ENCODE data around the gene PIN1.
A peak's percentile ranks its signal among the peaks of the same experiment; 100 is the strongest.
"Not testable (repeated sequence)": the region's sequence is repeated elsewhere in the genome, so short reads cannot be mapped to it uniquely, and the experiment has no call there.

Gene PIN1

DNA sequence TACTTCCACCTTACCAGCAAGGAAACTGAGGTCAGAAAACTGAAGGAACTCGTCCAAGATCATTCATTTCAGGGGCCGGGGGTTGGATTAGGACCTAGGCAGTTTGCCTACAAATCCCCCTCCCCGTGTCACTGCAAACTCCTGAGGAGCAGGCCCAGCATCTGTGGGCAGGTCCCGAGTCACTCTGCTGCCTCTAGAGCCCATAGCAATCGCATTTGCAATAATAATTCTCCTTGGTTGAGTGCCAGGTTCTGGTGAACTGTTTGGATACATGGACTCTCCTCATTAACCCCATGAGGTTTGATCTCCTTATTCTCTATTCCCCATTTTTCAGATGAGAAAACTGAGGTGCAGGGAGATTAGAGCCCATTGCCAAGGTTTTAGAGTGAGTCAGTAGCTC lies 903 bp downstream of the PIN1 start:
- H3K4me3 ChIP-seq (replicated peaks; ENCODE audit: low read depth, low read length), result peak overlapping the region; percentile 78
- DNase-seq (ENCODE audit: low read depth), result peak; percentile 44
- TF ChIP-seq, protein P1, sequence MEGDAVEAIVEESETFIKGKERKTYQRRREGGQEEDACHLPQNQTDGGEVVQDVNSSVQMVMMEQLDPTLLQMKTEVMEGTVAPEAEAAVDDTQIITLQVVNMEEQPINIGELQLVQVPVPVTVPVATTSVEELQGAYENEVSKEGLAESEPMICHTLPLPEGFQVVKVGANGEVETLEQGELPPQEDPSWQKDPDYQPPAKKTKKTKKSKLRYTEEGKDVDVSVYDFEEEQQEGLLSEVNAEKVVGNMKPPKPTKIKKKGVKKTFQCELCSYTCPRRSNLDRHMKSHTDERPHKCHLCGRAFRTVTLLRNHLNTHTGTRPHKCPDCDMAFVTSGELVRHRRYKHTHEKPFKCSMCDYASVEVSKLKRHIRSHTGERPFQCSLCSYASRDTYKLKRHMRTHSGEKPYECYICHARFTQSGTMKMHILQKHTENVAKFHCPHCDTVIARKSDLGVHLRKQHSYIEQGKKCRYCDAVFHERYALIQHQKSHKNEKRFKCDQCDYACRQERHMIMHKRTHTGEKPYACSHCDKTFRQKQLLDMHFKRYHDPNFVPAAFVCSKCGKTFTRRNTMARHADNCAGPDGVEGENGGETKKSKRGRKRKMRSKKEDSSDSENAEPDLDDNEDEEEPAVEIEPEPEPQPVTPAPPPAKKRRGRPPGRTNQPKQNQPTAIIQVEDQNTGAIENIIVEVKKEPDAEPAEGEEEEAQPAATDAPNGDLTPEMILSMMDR (IDR thresholded peaks at IDR 0.05; ENCODE audit: low read length, missing control alignments), result no peak

DNA sequence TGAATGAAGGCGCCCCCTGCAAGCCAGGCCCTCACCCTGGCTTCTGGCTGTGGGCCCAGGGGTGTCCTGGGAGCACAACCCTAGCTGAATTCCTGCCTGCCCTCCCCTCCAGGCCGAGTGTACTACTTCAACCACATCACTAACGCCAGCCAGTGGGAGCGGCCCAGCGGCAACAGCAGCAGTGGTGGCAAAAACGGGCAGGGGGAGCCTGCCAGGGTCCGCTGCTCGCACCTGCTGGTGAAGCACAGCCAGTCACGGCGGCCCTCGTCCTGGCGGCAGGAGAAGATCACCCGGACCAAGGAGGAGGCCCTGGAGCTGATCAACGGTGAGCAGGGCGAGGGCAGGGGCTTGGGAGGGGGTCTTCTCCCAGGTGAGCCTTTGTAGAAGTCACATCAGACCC lies 3.2 kb downstream of the PIN1 start:
- TF ChIP-seq, protein P1 (IDR thresholded peaks at IDR 0.05; ENCODE audit: low read length, missing control alignments), result no peak
- no peak for DNase-seq (ENCODE audit: low read depth)
- H3K4me3 ChIP-seq (replicated peaks; ENCODE audit: low read depth, low read length), result no peak overlapping the region

DNA sequence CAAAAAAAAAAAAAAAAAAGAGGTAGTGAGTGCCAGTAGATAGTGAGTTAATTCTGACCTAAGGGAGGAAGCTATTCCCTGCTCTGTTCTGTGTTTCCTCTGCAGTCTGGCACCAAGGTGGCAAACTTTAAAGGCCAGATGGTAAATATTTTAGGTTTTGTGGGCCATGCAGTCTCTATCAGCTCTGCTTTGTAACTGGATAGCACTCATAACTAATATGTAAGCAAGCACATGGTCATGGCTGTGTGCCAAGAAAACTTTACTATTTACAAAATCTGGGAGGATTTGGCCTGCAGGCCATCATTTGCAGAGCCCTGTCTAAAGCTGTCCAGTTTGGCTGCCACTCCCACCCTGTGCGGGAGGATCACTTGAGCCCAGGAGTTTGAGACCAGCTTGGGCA lies 4.3 kb downstream of the PIN1 start:
- no peak overlapping the region for H3K4me3 ChIP-seq (replicated peaks; ENCODE audit: low read depth, low read length)
- peak; percentile 27 for DNase-seq (ENCODE audit: low read depth)
- TF ChIP-seq, protein P1 (IDR thresholded peaks at IDR 0.05; ENCODE audit: low read length, missing control alignments), result no peak

DNA sequence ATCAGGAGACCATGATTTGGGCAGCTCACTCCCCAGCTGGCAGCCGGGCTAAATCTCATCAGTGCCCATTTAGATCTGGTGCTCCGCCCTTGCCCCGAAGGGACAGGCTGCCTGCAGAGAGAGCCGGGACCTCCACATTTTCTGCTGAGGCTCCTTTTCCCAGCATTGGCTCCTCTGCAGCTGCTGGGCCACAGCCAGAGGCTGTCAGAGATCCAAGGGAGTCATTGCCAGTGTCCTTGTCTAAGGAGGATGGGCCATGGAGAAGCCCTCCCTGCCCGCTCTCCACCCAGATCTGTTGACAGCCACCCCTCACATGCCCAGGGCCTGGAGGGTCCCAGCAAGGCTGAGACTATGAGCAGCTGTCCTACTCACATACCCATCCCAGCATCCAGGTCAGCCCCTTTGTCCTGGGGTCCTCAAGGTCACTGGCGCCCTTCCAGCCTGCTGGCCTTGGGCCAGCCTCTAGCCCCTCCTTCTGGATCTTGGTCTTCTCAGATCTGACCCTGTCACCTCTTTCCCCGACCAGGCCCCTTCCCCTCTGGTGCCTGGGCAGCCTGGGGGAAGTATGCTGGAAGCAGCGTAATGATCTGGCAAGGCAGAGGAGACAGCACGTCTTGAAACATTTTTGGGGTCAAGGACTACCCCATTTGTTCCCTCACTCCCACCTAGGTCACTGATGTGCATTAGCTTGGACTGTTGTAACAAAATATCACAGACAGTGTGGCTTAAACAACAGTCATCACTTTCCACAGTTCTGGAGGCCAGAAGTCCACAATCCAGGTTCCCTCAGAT lies 7.9 kb downstream of the PIN1 start:
- H3K4me3 ChIP-seq (replicated peaks; ENCODE audit: low read depth, low read length), result no peak overlapping the region
- TF ChIP-seq, protein P1 (IDR thresholded peaks at IDR 0.05; ENCODE audit: low read length, missing control alignments), result no peak
- DNase-seq (ENCODE audit: low read depth), result no peak

DNA sequence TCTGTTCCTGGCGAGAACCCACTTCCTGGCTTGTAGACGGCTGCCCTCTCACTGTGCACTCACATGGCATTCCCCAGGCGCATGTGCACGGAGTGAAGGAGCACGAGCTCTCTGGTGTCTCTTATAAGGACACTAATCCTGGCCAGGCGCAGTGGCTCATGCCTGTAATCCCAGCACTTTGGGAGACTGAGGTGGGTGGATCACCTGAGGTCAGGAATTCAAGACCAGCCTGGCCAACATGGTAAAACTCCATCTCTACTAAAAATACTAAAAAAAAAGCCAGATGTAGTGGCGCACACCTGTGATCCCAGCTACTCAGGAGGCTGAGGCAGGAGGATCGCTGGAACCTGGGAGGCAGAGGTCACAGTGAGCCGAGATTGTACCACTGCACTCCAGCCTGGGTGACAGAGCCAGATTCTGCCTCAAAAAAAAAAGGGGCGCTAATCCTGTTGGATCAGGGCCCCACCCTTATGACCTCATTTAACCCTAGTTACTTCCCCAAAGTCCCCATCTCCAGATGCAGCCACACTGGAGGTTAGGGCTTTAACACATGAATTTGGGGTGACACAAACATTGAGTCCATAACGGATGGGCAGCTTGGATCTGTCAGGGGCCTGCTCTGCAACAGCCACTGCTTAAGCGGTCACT lies 8.6 kb downstream of the PIN1 start:
- not testable (repeated sequence) for H3K4me3 ChIP-seq (replicated peaks; ENCODE audit: low read depth, low read length); DNase-seq (ENCODE audit: low read depth)

DNA sequence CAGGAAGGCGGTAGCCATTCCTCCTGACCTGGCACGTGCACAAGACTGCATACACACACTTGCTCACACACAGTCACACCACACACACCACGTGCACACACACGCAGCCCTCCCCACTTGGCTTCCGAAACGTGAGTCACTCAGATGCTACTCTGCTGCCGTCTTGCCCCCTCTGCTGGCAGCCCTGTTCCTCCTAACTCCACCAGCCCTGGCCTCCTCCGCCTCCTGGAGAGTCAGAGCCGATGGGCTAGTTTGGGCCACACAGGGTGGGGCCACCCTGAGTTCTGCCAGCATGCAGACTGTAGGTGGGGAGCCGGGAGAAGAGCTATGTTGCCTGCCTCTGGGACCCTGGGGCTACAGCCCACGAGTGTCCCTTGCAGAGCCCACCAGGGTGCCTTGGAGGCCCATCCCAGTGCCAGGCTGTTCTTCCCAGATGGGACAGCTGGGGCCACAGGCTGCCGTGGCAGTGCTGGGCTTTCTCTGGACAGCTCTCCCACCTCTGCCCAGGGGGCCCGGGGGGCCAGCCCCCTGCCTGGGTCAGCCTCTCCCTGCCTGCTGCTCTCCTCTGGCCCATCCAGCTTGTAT lies 12.1 kb downstream of the PIN1 start:
- TF ChIP-seq, protein P1 (IDR thresholded peaks at IDR 0.05; ENCODE audit: low read length, missing control alignments), result peak; percentile 91
- DNase-seq (ENCODE audit: low read depth), result peak; percentile 93
- no peak overlapping the region for H3K4me3 ChIP-seq (replicated peaks; ENCODE audit: low read depth, low read length)

DNA sequence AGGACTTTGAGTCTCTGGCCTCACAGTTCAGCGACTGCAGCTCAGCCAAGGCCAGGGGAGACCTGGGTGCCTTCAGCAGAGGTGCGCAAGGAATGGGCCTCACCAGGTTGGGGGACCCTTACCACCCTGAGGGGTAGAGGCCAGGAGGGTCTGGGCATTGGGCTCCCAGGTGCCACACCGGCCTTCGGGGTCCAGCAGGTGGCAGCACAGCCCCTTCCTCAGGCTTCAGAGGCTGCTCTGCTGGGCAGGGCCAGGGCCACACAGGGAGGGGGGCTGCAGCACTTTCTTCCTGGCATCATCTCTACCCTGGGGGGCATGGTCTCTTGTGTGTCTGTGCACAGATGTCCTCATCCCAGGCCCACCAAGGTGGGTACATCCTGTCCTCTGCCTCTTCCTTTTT lies 12.9 kb downstream of the PIN1 start:
- TF ChIP-seq, protein P1 (IDR thresholded peaks at IDR 0.05; ENCODE audit: low read length, missing control alignments), result peak; percentile 32
- no peak for DNase-seq (ENCODE audit: low read depth)
- H3K4me3 ChIP-seq (replicated peaks; ENCODE audit: low read depth, low read length), result no peak overlapping the region

Data from fibroblast of pulmonary artery (primary cell).